ENCODE results near the gene MACROD2. TPM values are rescaled to one million over a fixed set of nuclear protein-coding genes. Genes with fewer than 3 reads are reported as not detected.

Gene MACROD2
- total and polyA plus RNA-seq, 2 of the 4 experiments (the other 2 are of a cell fraction) = not detected

- Histone ChIP-seq H2AK9ac (replicated peaks; ENCODE audit: low read depth, low read length, poor library complexity) (no peak overlapping the region), H3K4me2 (ENCODE audit: low read depth, low read length) (no peak overlapping the region), H3K27me3 (ENCODE audit: control insufficient read depth, insufficient read depth, low read length) (no peaks in the 10 kb centered on the region), H3K14ac (replicated peaks; ENCODE audit: low read depth, low read length) (no peak overlapping the region), H3K56ac (ENCODE audit: extremely low read depth, insufficient read depth, low read length) (no peak overlapping the region), H3K36me3 (ENCODE audit: control insufficient read depth, insufficient read depth, low read length) (no peaks in the 10 kb centered on the region), H3K4me1 (ENCODE audit: control insufficient read depth, insufficient read depth, low read length) (no peaks in the 10 kb centered on the region), H3K9ac (ENCODE audit: low read depth, low read length) (no peak overlapping the region), H2AK5ac (ENCODE audit: low read depth, low read length) (no peak overlapping the region), H2BK20ac (ENCODE audit: low read depth, low read length) (no peak overlapping the region), H3K4ac (ENCODE audit: low read depth, low read length) (no peak overlapping the region), H4K91ac (ENCODE audit: insufficient read depth, low read depth, low read length) (no peak overlapping the region), H3K27ac (ENCODE audit: insufficient read depth, low read length) (no peak overlapping the region), H3K4me3 (ENCODE audit: insufficient read depth, low read depth, low read length) (no peak overlapping the region), H2BK5ac (ENCODE audit: low read depth, low read length, poor library complexity, severe bottlenecking) (no peak overlapping the region), H2BK15ac (ENCODE audit: low read depth, low read length) (no peak overlapping the region), H3K9me3 (ENCODE audit: control insufficient read depth, insufficient read depth, low read length) (peaks cover 5% of the 10 kb centered on the region; the same call in 1 of the 2 replicates), H4K20me1 (ENCODE audit: insufficient read depth, low read length) (no peaks in the 10 kb centered on the region), H3K79me1 (ENCODE audit: low read depth in 1 of 2, low read length in 2 of 2) (no peaks in the 10 kb centered on the region), H2AFZ (replicated peaks; ENCODE audit: low read length, poor library complexity) (no peak overlapping the region), H3K9me1 (ENCODE audit: insufficient read depth, low read length) (no peaks in the 10 kb centered on the region), H4K5ac (ENCODE audit: low read depth, low read length) (no peak overlapping the region), H3K23ac (ENCODE audit: low read depth, low read length) (no peak overlapping the region), H3K18ac (ENCODE audit: low read depth, low read length) (no peak overlapping the region), H2BK120ac (ENCODE audit: low read depth, low read length) (no peak overlapping the region), H4K8ac (ENCODE audit: low read depth in 2 of 2, low read length in 2 of 2) (no peak overlapping the region)
- ChIA-PET POLR2A (ENCODE audit: unreplicated experiment) (no interaction called here), CTCF (interaction anchor here (1.2 kb wide), 1 partner anchor 9 kb away, joined by 3 read pairs; no protein-coding TSS in a partner anchor)
- BruUV-seq (replicated peaks) = no TSS peak
- 64% methylated on average over 3 of the region's 6 CpGs; no CpG with 5 or more reads in 1 of the 2 experiments for WGBS, 2 experiments (ENCODE audit: extremely low coverage in 2 of 2, insufficient read length in 1 of 2)
- in situ Hi-C loops (cut with MboI; ENCODE audit: low sequenced_read_pairs) (no loop called here), intact Hi-C loops (cut with micrococcal nuclease) (no loop called here), dilution Hi-C loops (cut with HindIII; ENCODE audit: low sequenced_read_pairs, unreplicated experiment) (no loop called here)
- no peak for TF ChIP-seq BHLHE40 (IDR thresholded peaks at IDR 0.05; ENCODE audit: low read depth, low read length)
- TF ChIP-seq MXI1 (IDR thresholded peaks at IDR 0.05; ENCODE audit: borderline replicate concordance, low read depth, low read length) = no peak
- TF ChIP-seq NFE2L2 (IDR thresholded peaks at IDR 0.05; ENCODE audit: low read depth, low read length) = no peak
- TF ChIP-seq RFX5 (IDR thresholded peaks at IDR 0.05; ENCODE audit: low read depth, low read length) = no peak
- no peak for TF ChIP-seq ELK1 (IDR thresholded peaks at IDR 0.05; ENCODE audit: borderline replicate concordance, low read depth, low read length)
- TF ChIP-seq CEBPB (IDR thresholded peaks at IDR 0.05; ENCODE audit: low read depth, low read length) = no peak
- TF ChIP-seq CHD1 (IDR thresholded peaks at IDR 0.05; ENCODE audit: low read depth, low read length) = no peak
- no peak for TF ChIP-seq RAD21 (IDR thresholded peaks at IDR 0.05; ENCODE audit: low read length)
- TF ChIP-seq MAFK (IDR thresholded peaks at IDR 0.05; ENCODE audit: low read depth, low read length) = no peak
- no peak for TF ChIP-seq POLR2A (IDR thresholded peaks at IDR 0.05; ENCODE audit: low read depth, low read length)
- no peak for TF ChIP-seq MAZ (IDR thresholded peaks at IDR 0.05; ENCODE audit: borderline replicate concordance, low read depth, low read length)
- ATAC-seq (ENCODE audit: low read depth) = no peak
- DNase-seq = no peak
These were observed 1837.2 kb downstream of the MACROD2 start for GRCh38 chr20:15832512-15832911.

All from IMR-90 (cell line).